ENCODE measurements around the gene WASL.
"Not testable (repeated sequence)": the region's sequence is repeated elsewhere in the genome, so short reads cannot be mapped to it uniquely, and the experiment has no call there.

WASL gene

GRCh38 chr7:123658023-123658422, 90.8 kb downstream of the WASL start:
- DNase-seq (ENCODE audit: low spot score), result no peak

- no peak for DNase-seq (ENCODE audit: low spot score)
These were observed 91.5 kb downstream of the WASL start for GRCh38 chr7:123657304-123657685.

GRCh38 chr7:123656544-123657303, 92.1 kb downstream of the WASL start:
- no peak for DNase-seq (ENCODE audit: low spot score)

- no peak for DNase-seq (ENCODE audit: low spot score)
These were observed 93.2 kb downstream of the WASL start, which contains the start of gene LMOD2 for GRCh38 chr7:123655614-123656013. LMOD2 (plus strand) TSS chr7:123655866; CDS start chr7:123655964, 98 bp downstream.

- DNase-seq (ENCODE audit: low spot score), result no peak
These were observed 95.6 kb downstream of the WASL start for GRCh38 chr7:123653162-123653561.

- no peak for DNase-seq (ENCODE audit: low spot score)
These were observed 96.4 kb downstream of the WASL start for GRCh38 chr7:123652406-123652805.

- no peak for DNase-seq (ENCODE audit: low spot score)
These were observed 98.2 kb downstream of the WASL start for GRCh38 chr7:123650595-123650994.

- no peak for DNase-seq (ENCODE audit: low spot score)
These were observed 98.8 kb downstream of the WASL start for GRCh38 chr7:123649964-123650363.

GRCh38 chr7:123647106-123647730, 101.6 kb downstream of the WASL start:
- DNase-seq (ENCODE audit: low spot score), result no peak

- DNase-seq (ENCODE audit: low spot score), result no peak
These were observed 103.3 kb downstream of the WASL start for GRCh38 chr7:123645516-123645915.

GRCh38 chr7:123643495-123644441, 105.0 kb downstream of the WASL start:
- DNase-seq (ENCODE audit: low spot score), result no peak

- DNase-seq (ENCODE audit: low spot score), result no peak
These were observed 106.9 kb downstream of the WASL start for GRCh38 chr7:123641901-123642300.

- DNase-seq (ENCODE audit: low spot score), result no peak
These were observed 108.2 kb downstream of the WASL start for GRCh38 chr7:123640583-123640982.

GRCh38 chr7:123639631-123640030, 109.2 kb downstream of the WASL start:
- DNase-seq (ENCODE audit: low spot score), result no peak

GRCh38 chr7:123637878-123638277, 110.9 kb downstream of the WASL start:
- DNase-seq (ENCODE audit: low spot score), result no peak

GRCh38 chr7:123637203-123637602, 111.6 kb downstream of the WASL start:
- DNase-seq (ENCODE audit: low spot score), result no peak

- no peak for DNase-seq (ENCODE audit: low spot score)
These were observed 113.0 kb downstream of the WASL start for GRCh38 chr7:123635551-123636359.

- DNase-seq (ENCODE audit: low spot score), result not testable (repeated sequence)
These were observed 114.7 kb downstream of the WASL start for GRCh38 chr7:123634011-123634573.

- DNase-seq (ENCODE audit: low spot score), result no peak
These were observed 115.2 kb downstream of the WASL start for GRCh38 chr7:123633553-123633952.

GRCh38 chr7:123632808-123633207, 116.0 kb downstream of the WASL start:
- DNase-seq (ENCODE audit: low spot score), result no peak
